Measurements from ENCODE around the gene COL5A3. TPM values are rescaled to one million over a fixed set of nuclear protein-coding genes. Genes with fewer than 3 reads are reported as not detected.

The COL5A3 gene
- total and polyA plus RNA-seq, 4 donors, result 0.14 to 4.9 (median 0.76) TPM

DNA sequence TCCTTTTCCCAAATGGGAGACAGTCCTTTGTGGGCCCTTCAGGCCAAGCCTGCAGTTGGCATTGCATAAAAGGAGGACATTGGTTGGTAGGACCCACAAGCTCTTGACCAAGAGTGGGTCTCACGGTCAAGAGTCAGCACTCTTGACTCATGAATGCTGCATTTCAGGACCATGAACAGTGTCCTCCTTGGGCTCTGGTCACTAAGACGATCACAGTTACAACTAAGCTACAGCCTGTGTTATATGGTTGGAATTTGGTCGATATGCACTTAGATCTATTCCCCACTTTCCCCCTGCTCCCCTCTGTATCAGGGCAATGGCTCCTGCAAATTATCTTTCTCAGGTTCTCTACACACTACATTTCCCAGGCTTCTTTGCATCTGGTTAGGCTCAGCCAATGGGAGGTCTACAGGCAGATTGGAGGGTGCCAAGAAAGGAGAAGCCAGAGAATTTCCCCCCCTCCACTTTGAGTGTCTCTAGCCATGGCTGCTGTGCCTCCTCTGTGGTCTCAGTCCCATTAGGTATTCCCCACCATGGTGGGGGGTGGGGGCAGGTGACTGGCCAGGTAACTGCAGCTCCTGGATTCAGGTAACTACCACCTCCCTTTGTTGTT lies 70.9 kb downstream of the COL5A3 start:
- Histone ChIP-seq H3K9me3 (ENCODE audit: control insufficient read depth in 4 of 4, low read length in 3 of 4) (peaks cover 0 to 9% (median 4%) of the 10 kb centered on the region in 4 donors), H3K9ac (ENCODE audit: low read depth in 1 of 2, low read length in 2 of 2) (no peak overlapping the region), H3K27ac (ENCODE audit: low read depth in 1 of 2, low read length in 2 of 2) (no peak overlapping the region), H3K4me1 (ENCODE audit: control insufficient read depth in 4 of 4, insufficient read depth in 4 of 4, low read length in 3 of 4) (peaks cover 0 to 21% (median 17%) of the 10 kb centered on the region in 4 donors), H3K4me3 (ENCODE audit: low read depth in 1 of 3, low read length in 3 of 3) (no peak overlapping the region), H3K27me3 (ENCODE audit: control insufficient read depth in 4 of 4, insufficient read depth in 4 of 4, low read length in 3 of 4) (no peaks in the 10 kb centered on the region), H3K36me3 (ENCODE audit: control insufficient read depth in 4 of 4, insufficient read depth in 3 of 4, low read depth in 1 of 4, low read length in 3 of 4) (no peaks in the 10 kb centered on the region)
- 82% methylated on average over 3 of the region's 3 CpGs for WGBS
- DNase-seq (ENCODE audit: low spot score), result no peak
- TF ChIP-seq, protein P1, sequence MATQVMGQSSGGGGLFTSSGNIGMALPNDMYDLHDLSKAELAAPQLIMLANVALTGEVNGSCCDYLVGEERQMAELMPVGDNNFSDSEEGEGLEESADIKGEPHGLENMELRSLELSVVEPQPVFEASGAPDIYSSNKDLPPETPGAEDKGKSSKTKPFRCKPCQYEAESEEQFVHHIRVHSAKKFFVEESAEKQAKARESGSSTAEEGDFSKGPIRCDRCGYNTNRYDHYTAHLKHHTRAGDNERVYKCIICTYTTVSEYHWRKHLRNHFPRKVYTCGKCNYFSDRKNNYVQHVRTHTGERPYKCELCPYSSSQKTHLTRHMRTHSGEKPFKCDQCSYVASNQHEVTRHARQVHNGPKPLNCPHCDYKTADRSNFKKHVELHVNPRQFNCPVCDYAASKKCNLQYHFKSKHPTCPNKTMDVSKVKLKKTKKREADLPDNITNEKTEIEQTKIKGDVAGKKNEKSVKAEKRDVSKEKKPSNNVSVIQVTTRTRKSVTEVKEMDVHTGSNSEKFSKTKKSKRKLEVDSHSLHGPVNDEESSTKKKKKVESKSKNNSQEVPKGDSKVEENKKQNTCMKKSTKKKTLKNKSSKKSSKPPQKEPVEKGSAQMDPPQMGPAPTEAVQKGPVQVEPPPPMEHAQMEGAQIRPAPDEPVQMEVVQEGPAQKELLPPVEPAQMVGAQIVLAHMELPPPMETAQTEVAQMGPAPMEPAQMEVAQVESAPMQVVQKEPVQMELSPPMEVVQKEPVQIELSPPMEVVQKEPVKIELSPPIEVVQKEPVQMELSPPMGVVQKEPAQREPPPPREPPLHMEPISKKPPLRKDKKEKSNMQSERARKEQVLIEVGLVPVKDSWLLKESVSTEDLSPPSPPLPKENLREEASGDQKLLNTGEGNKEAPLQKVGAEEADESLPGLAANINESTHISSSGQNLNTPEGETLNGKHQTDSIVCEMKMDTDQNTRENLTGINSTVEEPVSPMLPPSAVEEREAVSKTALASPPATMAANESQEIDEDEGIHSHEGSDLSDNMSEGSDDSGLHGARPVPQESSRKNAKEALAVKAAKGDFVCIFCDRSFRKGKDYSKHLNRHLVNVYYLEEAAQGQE (IDR thresholded peaks at IDR 0.05), result peak; percentile 15
- TF ChIP-seq SP1 (IDR thresholded peaks at IDR 0.05) (no peak), HNF4G (IDR thresholded peaks at IDR 0.05) (no peak), GABPA (IDR thresholded peaks at IDR 0.05 in 1 of 2, conservative IDR thresholded peaks at IDR 0.05 in 1 of 2) (no peak), ATF3 (IDR thresholded peaks at IDR 0.05) (no peak), FOXA2 (IDR thresholded peaks at IDR 0.05) (no peak)
- TF ChIP-seq, protein P2, sequence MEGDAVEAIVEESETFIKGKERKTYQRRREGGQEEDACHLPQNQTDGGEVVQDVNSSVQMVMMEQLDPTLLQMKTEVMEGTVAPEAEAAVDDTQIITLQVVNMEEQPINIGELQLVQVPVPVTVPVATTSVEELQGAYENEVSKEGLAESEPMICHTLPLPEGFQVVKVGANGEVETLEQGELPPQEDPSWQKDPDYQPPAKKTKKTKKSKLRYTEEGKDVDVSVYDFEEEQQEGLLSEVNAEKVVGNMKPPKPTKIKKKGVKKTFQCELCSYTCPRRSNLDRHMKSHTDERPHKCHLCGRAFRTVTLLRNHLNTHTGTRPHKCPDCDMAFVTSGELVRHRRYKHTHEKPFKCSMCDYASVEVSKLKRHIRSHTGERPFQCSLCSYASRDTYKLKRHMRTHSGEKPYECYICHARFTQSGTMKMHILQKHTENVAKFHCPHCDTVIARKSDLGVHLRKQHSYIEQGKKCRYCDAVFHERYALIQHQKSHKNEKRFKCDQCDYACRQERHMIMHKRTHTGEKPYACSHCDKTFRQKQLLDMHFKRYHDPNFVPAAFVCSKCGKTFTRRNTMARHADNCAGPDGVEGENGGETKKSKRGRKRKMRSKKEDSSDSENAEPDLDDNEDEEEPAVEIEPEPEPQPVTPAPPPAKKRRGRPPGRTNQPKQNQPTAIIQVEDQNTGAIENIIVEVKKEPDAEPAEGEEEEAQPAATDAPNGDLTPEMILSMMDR (IDR thresholded peaks at IDR 0.05; ENCODE audit: low read depth, low read length, missing input control), result no peak

- no peak overlapping the region for H3K27ac ChIP-seq (ENCODE audit: low read depth in 1 of 2, low read length in 2 of 2)
- WGBS, result 32% methylated on average over 20 of the region's 20 CpGs
- H3K36me3 ChIP-seq (ENCODE audit: control insufficient read depth in 4 of 4, insufficient read depth in 3 of 4, low read depth in 1 of 4, low read length in 3 of 4), result no peaks in the 10 kb centered on the region
- peaks cover 0 to 6% (median 2%) of the 10 kb centered on the region in 4 donors for H3K9me3 ChIP-seq (ENCODE audit: control insufficient read depth in 4 of 4, low read length in 3 of 4)
- H3K27me3 ChIP-seq (ENCODE audit: control insufficient read depth in 4 of 4, insufficient read depth in 4 of 4, low read length in 3 of 4), result no peaks in the 10 kb centered on the region
- no peak overlapping the region for H3K9ac ChIP-seq (ENCODE audit: low read depth in 1 of 2, low read length in 2 of 2)
- DNase-seq (ENCODE audit: low spot score), result no peak
- H3K4me1 ChIP-seq (ENCODE audit: control insufficient read depth in 4 of 4, insufficient read depth in 4 of 4, low read length in 3 of 4), result peaks cover 0 to 26% (median 19%) of the 10 kb centered on the region in 4 donors
- peak overlapping the region in 1 of 3 donors; percentile 80 for H3K4me3 ChIP-seq (ENCODE audit: low read depth in 1 of 3, low read length in 3 of 3)
- TF ChIP-seq ATF3 (IDR thresholded peaks at IDR 0.05) (no peak), SP1 (IDR thresholded peaks at IDR 0.05) (no peak), FOXA1 (IDR thresholded peaks at IDR 0.05) (no peak), NR2F2 (IDR thresholded peaks at IDR 0.05) (no peak), YY1 (IDR thresholded peaks at IDR 0.05) (no peak), RXRA (IDR thresholded peaks at IDR 0.05) (no peak), EGR1 (IDR thresholded peaks at IDR 0.05; ENCODE audit: low read depth in 2 of 2) (no peak), JUND (IDR thresholded peaks at IDR 0.05) (no peak), HNF4A (conservative IDR thresholded peaks at IDR 0.05) (no peak), TAF1 (conservative IDR thresholded peaks at IDR 0.05) (no peak), FOXA2 (IDR thresholded peaks at IDR 0.05) (no peak)
- TF ChIP-seq, protein P3, sequence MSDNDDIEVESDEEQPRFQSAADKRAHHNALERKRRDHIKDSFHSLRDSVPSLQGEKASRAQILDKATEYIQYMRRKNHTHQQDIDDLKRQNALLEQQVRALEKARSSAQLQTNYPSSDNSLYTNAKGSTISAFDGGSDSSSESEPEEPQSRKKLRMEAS (IDR thresholded peaks at IDR 0.05), result no peak
- TF ChIP-seq, protein P4, sequence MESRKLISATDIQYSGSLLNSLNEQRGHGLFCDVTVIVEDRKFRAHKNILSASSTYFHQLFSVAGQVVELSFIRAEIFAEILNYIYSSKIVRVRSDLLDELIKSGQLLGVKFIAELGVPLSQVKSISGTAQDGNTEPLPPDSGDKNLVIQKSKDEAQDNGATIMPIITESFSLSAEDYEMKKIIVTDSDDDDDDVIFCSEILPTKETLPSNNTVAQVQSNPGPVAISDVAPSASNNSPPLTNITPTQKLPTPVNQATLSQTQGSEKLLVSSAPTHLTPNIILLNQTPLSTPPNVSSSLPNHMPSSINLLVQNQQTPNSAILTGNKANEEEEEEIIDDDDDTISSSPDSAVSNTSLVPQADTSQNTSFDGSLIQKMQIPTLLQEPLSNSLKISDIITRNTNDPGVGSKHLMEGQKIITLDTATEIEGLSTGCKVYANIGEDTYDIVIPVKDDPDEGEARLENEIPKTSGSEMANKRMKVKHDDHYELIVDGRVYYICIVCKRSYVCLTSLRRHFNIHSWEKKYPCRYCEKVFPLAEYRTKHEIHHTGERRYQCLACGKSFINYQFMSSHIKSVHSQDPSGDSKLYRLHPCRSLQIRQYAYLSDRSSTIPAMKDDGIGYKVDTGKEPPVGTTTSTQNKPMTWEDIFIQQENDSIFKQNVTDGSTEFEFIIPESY (IDR thresholded peaks at IDR 0.05), result no peak
- TF ChIP-seq, protein P1 (IDR thresholded peaks at IDR 0.05), result no peak
- TF ChIP-seq, protein P2 (IDR thresholded peaks at IDR 0.05; ENCODE audit: low read depth, low read length, missing input control), result no peak
Observed at GRCh38 chr19:9937001-9937411, 73.3 kb downstream of the COL5A3 start.
